Heart left ventricle (tissue), 16 donors: ENCODE data around the gene C6orf15. TPM values are rescaled to one million over a fixed set of nuclear protein-coding genes. Genes with fewer than 3 reads are reported as not detected.

Experiments used
- ATAC-seq, 4 donors: fragments of 200-7000 bp; cut with Tn5 transposase; one replicate each; pipeline ENCODE4 v1.9.1; 2020 to 2022; ENCODE audit warnings: moderate library complexity in 4 of 4, mild to moderate bottlenecking in 3 of 4, moderate number of reproducible peaks in 1 of 4
- DNase-seq, 5 donors: peaks; one replicate each; pipeline ENCODE4 v3.0.0-alpha.2; 2020
- H3K27ac ChIP-seq, 12 donors: fragments of 200-600 bp; sonication (generic) in 4 of 12; one replicate each; pipeline versions ENCODE4 v1.5.0 to v1.8.0; 2016 to 2022; ENCODE audit warnings: mild to moderate bottlenecking in 2 of 12
- H3K27me3 ChIP-seq, 9 donors: fragments of 200-600 bp; sonication (generic) in 2 of 9; one replicate each; pipeline versions ENCODE4 v1.5.1 to v1.8.0; 2016 to 2022; ENCODE audit warnings: mild to moderate bottlenecking in 3 of 9
- H3K36me3 ChIP-seq, 9 donors: fragments of 200-600 bp; sonication (generic) in 2 of 9; one replicate each; pipeline versions ENCODE4 v1.5.0 to v1.8.0; 2018 to 2022; ENCODE audit warnings: mild to moderate bottlenecking in 2 of 9
- H3K4me1 ChIP-seq, 12 donors: fragments of 200-600 bp; sonication (generic) in 4 of 12; one replicate each; pipeline versions ENCODE4 v1.5.0 to v1.8.0; 2016 to 2022; ENCODE audit warnings: mild to moderate bottlenecking in 3 of 12
- H3K4me3 ChIP-seq, 12 donors: fragments of 200-600 bp; sonication (generic) in 4 of 12; one replicate each; pipeline versions ENCODE4 v1.5.0 to v1.8.0; 2017 to 2022; ENCODE audit warnings: mild to moderate bottlenecking in 9 of 12, moderate library complexity in 4 of 12
- H3K9me3 ChIP-seq, 12 donors: fragments of 200-600 bp; sonication (generic) in 4 of 12; one replicate each; pipeline versions ENCODE4 v1.5.0 to v1.8.0; 2016 to 2022; ENCODE audit warnings: mild to moderate bottlenecking in 1 of 12
- POLR2A ChIP-seq, 2 donors: fragments of 450-650 bp; IDR thresholded peaks; one replicate each; pipeline ENCODE4 v1.6.1; 2017; ENCODE audit warnings: antibody characterized with exemption in 2 of 2, mild to moderate bottlenecking in 2 of 2, moderate library complexity in 2 of 2
- WGBS, 4 donors: extraction: QIAGEN DNeasy Blood & Tissue Kit in 2 of 4; methylation state at CpG; one replicate each; pipeline versions ENCODE4 v1.1.5 to v1.1.7; 2013 to 2018; 5-methylcytosine and 5-hydroxymethylcytosine counted together
- intact Hi-C, 10 donors: fragments of 100-400 bp; cut with DNase I; formaldehyde crosslinking; loops; one replicate each; pipeline versions ENCODE4 v1.11.1 to v1.14.2; 2022
- polyA plus RNA-seq, 2 donors: library from polyadenylated mRNA; stranded (reverse); fragments of 200-250 nt; gene quantifications; one replicate each; pipeline ENCODE4 v1.2.3, GENCODE V29; 2013
- total RNA-seq, 9 donors: library from RNA; depleted of rRNA in 2 of 9; stranded (reverse); fragments of >200 nt in 2 of 9; fragmentation: NEBNext Ultra II Directional in 3 of 9; extraction: Animal tissue kit (Norgen Biotek cat#: 25700) in 3 of 9; gene quantifications; one replicate each; pipeline versions ENCODE4 v1.1.0 to v1.2.4, GENCODE V29; 2016 to 2023
- TF ChIP-seq, protein P1 (sequence below), 12 donors: fragments of 200-600 bp; sonication (generic) in 4 of 12; IDR thresholded peaks; one replicate each; pipeline versions ENCODE4 v1.5.0 to v1.8.0; 2018 to 2022; ENCODE audit warnings: antibody characterized with exemption in 12 of 12, mild to moderate bottlenecking in 5 of 12
- donor health status: ischemic (EF 13 %, LVEDD 7.1; RV severe dilation, severe dysfunction).
- donor health status: healthy with polysubstance abuse.
- donor health status: DM: no; HTN: yes; CAD: no.
- donor health status: DM: no; HTN: no; CAD: no.
- donor health status: ischemic (EF 25% LVEDD 6.9; RV normal size, moderate dysfunction).
- donor health status: ischemic (EF 25% LVEDD 5.7; RV mildly dilated, moderate dysfunction).
- donor health status: healthy.
- donor health status: DM: yes; HTN: yes; CAD: no.
- donor health status: ischemic (EF 35%, LVEDD 5.7; RV mildly dilated, moderate dysfunction).
- donor health status: nonischemic (EF 11% LVEDD 7.7; RV severe dilation, severe dysfunction).
- donor health status: DM: yes; HTN: yes; CAD: no.
- donor health status: PGD.
- donor health status: ischemic (EF 29% LVEDD 5.4; RV normal size, mild dysfunction).
- donor health status: nonischemic (EF 23%, LVEDD 6.1; RV moderate dilation, normal function).

The C6orf15 gene
- total and polyA plus RNA-seq, 11 donors: not detected

DNA sequence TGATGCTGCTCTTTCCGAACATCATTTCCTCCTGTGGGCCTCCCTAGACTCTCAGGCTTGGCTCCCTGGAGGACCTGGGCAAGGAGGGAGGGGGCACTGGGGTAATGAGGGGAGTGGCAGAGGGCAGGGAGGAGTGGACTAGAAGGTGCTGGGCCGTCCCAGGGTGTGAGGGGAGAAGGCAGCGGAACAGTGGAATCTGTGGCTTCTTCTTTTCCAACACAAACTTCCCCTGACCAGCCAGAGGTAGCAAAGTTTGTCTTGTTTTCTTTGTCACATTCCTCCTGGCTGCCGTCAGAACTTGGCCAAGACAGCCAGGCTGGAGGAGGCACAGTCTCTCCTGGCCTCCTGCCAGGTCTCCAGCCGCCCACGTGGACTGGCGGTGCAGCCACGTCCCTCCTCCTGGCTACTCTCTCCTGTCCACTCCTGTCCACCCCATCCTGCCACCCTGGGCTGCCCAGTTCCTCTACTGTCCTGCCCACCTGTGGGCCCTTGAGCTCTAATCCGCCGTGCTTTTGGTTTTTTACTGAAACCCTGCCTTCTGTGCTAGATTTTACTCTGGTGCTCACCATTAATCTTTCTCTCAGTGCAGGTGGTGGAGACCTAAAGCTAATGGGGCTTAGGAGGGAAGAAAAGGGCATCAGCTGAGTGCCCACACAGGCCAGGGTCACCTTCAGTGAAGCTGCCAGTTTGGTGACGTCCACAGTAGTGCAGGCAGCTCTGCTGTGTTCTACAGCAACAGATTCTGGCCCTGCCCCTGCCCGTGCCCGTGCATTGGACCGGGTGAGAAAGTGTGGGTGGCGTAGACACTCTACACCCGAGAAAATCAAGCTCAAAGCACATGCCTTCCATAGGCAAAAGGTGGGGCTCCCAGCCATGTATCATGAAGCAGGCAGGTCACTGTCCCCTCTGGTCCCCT, 10.7 kb upstream of the C6orf15 start:
- DNase-seq: peak; percentile 57 to 89 (median 84)
- H3K4me1 ChIP-seq: peaks cover 12 to 58% (median 39%) of the 10 kb centered on the region in 12 donors
- intact Hi-C loops: no loop called here
- H3K27me3 ChIP-seq: no peaks in the 10 kb centered on the region
- no peaks in the 10 kb centered on the region for H3K36me3 ChIP-seq
- H3K9me3 ChIP-seq: no peaks in the 10 kb centered on the region
- TF ChIP-seq POLR2A (IDR thresholded peaks at IDR 0.05): no peak
- TF ChIP-seq, protein P1, sequence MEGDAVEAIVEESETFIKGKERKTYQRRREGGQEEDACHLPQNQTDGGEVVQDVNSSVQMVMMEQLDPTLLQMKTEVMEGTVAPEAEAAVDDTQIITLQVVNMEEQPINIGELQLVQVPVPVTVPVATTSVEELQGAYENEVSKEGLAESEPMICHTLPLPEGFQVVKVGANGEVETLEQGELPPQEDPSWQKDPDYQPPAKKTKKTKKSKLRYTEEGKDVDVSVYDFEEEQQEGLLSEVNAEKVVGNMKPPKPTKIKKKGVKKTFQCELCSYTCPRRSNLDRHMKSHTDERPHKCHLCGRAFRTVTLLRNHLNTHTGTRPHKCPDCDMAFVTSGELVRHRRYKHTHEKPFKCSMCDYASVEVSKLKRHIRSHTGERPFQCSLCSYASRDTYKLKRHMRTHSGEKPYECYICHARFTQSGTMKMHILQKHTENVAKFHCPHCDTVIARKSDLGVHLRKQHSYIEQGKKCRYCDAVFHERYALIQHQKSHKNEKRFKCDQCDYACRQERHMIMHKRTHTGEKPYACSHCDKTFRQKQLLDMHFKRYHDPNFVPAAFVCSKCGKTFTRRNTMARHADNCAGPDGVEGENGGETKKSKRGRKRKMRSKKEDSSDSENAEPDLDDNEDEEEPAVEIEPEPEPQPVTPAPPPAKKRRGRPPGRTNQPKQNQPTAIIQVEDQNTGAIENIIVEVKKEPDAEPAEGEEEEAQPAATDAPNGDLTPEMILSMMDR (IDR thresholded peaks at IDR 0.05): no peak
- no peak overlapping the region for H3K4me3 ChIP-seq
- WGBS, 4 donors: 35 to 38% (median 37%) methylated on average over 15 to 16 of the region's 16 CpGs
- ATAC-seq: peak; percentile 64 to 78 (median 67)
- peak overlapping the region; percentile 9 to 76 (median 66) for H3K27ac ChIP-seq

GRCh38 chr6:31121131-31121790, 8.9 kb upstream of the C6orf15 start:
- H3K27ac ChIP-seq: no peak overlapping the region
- intact Hi-C loops: no loop called here
- DNase-seq (peak in 1 of 5 donors; percentile 28), ATAC-seq (no peak)
- no peaks in the 10 kb centered on the region for H3K9me3 ChIP-seq
- TF ChIP-seq, protein P1 (IDR thresholded peaks at IDR 0.05): no peak
- no peak for TF ChIP-seq POLR2A (IDR thresholded peaks at IDR 0.05)
- no peaks in the 10 kb centered on the region for H3K27me3 ChIP-seq
- no peak overlapping the region for H3K4me3 ChIP-seq
- peaks cover 12 to 57% (median 39%) of the 10 kb centered on the region in 12 donors for H3K4me1 ChIP-seq
- WGBS, 4 donors: 89 to 95% (median 93%) methylated on average over 12 of the region's 12 CpGs
- no peaks in the 10 kb centered on the region for H3K36me3 ChIP-seq

DNA sequence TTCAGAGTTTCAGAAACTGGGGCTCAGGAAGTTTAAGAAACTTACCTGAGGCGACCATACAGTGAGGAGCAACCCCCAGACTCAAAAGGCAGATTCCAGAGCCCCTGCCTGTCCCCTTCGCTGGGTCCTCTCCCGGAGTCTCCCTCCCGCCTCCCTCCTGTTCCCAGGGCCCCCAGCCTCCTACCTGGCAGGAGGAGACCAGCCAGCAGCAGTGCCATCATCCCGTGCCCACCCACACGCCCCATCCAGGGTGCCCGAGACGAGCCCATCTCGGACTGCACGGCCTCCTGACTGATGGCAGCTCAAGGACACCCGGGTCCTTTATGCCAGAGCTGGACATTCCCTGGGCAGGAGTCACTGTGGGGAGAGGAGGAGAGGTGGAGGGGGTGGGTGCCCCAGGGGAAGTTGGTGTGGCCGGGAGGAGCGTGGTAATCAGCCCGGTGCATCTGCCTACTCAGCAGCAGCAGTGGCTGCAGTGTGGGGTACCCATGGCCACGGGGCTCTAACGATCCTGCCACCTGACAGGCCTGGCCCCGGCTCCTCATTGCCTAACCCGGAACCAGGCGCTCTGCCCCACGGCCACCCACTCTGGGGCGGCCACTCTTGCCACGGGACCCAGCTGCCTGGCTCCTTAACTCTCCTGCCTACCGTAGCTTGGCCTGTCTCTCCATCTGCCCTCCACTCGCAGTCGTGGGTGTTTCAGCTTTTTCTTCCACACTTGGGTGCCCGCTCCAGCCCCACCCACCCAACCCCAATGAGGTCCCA, 8.0 kb upstream of the C6orf15 start, which contains the start of gene CDSN:
Gene CDSN, minus strand, starts transcription at position 296 of the 765 bp plus-strand sequence. Its CDS starts 27 bp downstream, at position 269.
- TF ChIP-seq POLR2A (IDR thresholded peaks at IDR 0.05): no peak
- TF ChIP-seq, protein P1 (IDR thresholded peaks at IDR 0.05): no peak
- Histone ChIP-seq H3K4me1 (peaks cover 10 to 55% (median 35%) of the 10 kb centered on the region in 12 donors), H3K27me3 (no peaks in the 10 kb centered on the region), H3K27ac (no peak within 1 kb of the TSS), H3K36me3 (no peaks in the 10 kb centered on the region), H3K4me3 (no peak within 1 kb of the TSS), H3K9me3 (no peaks in the 10 kb centered on the region)
- WGBS, 4 donors: 89 to 91% (median 90%) methylated on average over 24 to 26 of the region's 26 CpGs
- ATAC-seq (no peak), DNase-seq (peak in 1 of 5 donors; percentile 62)
- intact Hi-C loops: no loop called here
